ENCODE results near the gene TPSAB1.

GRCh38 chr16:1279945-1280589 lies 39.6 kb downstream of the TPSAB1 start:
- no peak for TF ChIP-seq EZH2 (IDR thresholded peaks at IDR 0.05; ENCODE audit: borderline replicate concordance, low read depth, low read length, severe bottlenecking)
- no peak for TF ChIP-seq CTCF (IDR thresholded peaks at IDR 0.05; ENCODE audit: borderline replicate concordance, extremely low read depth, low read length, poor library complexity, severe bottlenecking)
